ENCODE measurements around the gene IL10RB. TPM values are rescaled to one million over a fixed set of nuclear protein-coding genes. Genes with fewer than 3 reads are reported as not detected.

The IL10RB gene
- total and polyA plus RNA-seq, 10 of the 15 experiments (the other 5 are each of a cell fraction or from before 2014, with no cell fraction given): 15.0 to 55.1 (median 34.9) TPM

DNA sequence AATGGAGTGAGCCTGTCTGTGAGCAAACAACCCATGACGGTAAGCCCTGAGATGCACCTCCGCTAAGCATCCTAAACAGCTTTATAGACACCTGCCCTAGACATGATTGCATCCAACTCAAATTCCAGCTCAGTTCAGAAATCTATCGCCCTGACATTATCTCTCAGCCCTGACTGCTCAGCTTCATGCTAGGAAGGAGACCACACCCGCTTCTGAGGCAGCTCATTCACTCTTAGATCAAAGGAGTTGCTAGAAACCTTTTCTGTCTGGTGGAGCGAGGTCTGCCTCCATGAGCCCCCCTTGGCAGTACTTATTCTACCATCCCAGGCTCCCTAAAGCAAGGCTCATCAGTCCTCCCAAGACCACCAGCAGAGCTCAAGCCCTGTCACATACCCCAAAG is 17.0 kb downstream of the IL10RB start (continued):
- TF ChIP-seq SMAD1 (IDR thresholded peaks at IDR 0.05; ENCODE audit: low read depth, partially characterized antibody) (no peak), SREBF2 (IDR thresholded peaks at IDR 0.05; ENCODE audit: low read length) (no peak), BMI1 (IDR thresholded peaks at IDR 0.05; ENCODE audit: borderline replicate concordance) (no peak), NFYA (IDR thresholded peaks at IDR 0.05; ENCODE audit: borderline replicate concordance, low read depth, low read length) (no peak)
- TF ChIP-seq, protein P1, sequence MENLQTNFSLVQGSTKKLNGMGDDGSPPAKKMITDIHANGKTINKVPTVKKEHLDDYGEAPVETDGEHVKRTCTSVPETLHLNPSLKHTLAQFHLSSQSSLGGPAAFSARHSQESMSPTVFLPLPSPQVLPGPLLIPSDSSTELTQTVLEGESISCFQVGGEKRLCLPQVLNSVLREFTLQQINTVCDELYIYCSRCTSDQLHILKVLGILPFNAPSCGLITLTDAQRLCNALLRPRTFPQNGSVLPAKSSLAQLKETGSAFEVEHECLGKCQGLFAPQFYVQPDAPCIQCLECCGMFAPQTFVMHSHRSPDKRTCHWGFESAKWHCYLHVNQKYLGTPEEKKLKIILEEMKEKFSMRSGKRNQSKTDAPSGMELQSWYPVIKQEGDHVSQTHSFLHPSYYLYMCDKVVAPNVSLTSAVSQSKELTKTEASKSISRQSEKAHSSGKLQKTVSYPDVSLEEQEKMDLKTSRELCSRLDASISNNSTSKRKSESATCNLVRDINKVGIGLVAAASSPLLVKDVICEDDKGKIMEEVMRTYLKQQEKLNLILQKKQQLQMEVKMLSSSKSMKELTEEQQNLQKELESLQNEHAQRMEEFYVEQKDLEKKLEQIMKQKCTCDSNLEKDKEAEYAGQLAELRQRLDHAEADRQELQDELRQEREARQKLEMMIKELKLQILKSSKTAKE (IDR thresholded peaks at IDR 0.05; ENCODE audit: low read depth, poor library complexity, severe bottlenecking): no peak

DNA sequence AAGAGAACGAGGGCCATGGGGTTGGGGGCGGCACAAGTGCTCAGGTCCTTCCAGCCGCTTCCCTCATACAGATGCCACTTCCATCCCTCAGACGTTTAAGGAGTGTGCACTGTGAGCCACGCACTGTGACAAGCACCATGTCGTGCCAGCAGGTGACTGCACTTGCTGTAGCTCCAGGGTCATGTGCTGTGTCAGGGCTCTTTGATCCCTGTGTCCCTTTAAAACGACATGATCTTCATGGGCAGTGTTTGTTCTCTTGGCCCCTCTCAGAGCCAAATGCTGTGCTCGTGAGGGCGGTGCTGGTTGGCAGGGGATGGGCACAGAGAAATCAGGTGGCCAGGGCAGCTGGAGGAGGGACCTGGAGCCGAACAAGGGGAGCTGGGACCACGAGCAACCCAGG is 19.9 kb downstream of the IL10RB start:
- H3K79me2 ChIP-seq (ENCODE audit: control insufficient read depth, insufficient read depth, low read length): no peaks in the 10 kb centered on the region
- WGBS (ENCODE audit: insufficient coverage, insufficient replicate concordance, low lambda C conversion rate, missing lambda C conversion rate): 82% methylated on average over 11 of the region's 11 CpGs
- RAD21 ChIA-PET (ENCODE audit: unreplicated experiment): no interaction called here
- no peak overlapping the region for H3K4me2 ChIP-seq (ENCODE audit: control insufficient read depth, insufficient read depth)
- no peaks in the 10 kb centered on the region for H3K9me3 ChIP-seq (replicated peaks; ENCODE audit: control insufficient read depth, insufficient read depth, low read length)
- POLR2A ChIA-PET: interaction anchor here (0.6 to 1.0 kb wide), 2 partner anchors 10 to 17 kb away, joined by 3 read pairs; no protein-coding TSS in a partner anchor
- no peaks in the 10 kb centered on the region for H3K4me1 ChIP-seq (ENCODE audit: control insufficient read depth, insufficient read depth, low read length)
- no peaks in the 10 kb centered on the region for H4K20me1 ChIP-seq (ENCODE audit: control insufficient read depth, insufficient read depth)
- no peak overlapping the region for H3K27ac ChIP-seq (ENCODE audit: control insufficient read depth, insufficient read depth)
- FAIRE-seq: no peak
- TF ChIP-seq POLR2A (IDR thresholded peaks at IDR 0.05; ENCODE audit: low read depth, low read length) (peak; percentile 48), HDAC2 (IDR thresholded peaks at IDR 0.05) (no peak)
- TF ChIP-seq, protein P2, sequence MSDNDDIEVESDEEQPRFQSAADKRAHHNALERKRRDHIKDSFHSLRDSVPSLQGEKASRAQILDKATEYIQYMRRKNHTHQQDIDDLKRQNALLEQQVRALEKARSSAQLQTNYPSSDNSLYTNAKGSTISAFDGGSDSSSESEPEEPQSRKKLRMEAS (IDR thresholded peaks at IDR 0.05; ENCODE audit: low read depth, low read length): no peak
- no peak overlapping the region for H3K4me3 ChIP-seq
- peaks cover 6 to 8% of the 10 kb centered on the region in 2 experiments; a peak in 3 of 4 replicates for H3K36me3 ChIP-seq (ENCODE audit: control insufficient read depth in 2 of 2, insufficient read depth in 2 of 2, low read length in 1 of 2)
- SMC1A ChIA-PET (ENCODE audit: uncharacterized antibody, unreplicated experiment): no interaction called here
- no peaks in the 10 kb centered on the region for H3K27me3 ChIP-seq (replicated peaks in 1 of 2; ENCODE audit: control insufficient read depth in 2 of 2, insufficient read depth in 2 of 2, low read length in 1 of 2)
- no peak for ATAC-seq
- H3K9ac ChIP-seq (ENCODE audit: control insufficient read depth, insufficient read depth, low read length): no peak overlapping the region
- CTCF ChIA-PET: interaction anchor here (1.1 kb wide), 1 partner anchor 75 kb away, joined by 3 read pairs; no protein-coding TSS in a partner anchor
- DNase-seq (ENCODE audit: low read depth, low spot score): no peak
- BruUV-seq (replicated peaks): no TSS peak
- H2AFZ ChIP-seq (ENCODE audit: control insufficient read depth, low read depth, low read length): no peak overlapping the region
- in situ Hi-C loops (cut with MboI): no loop called here
- intact Hi-C loops (cut with micrococcal nuclease; ENCODE audit: unreplicated experiment): no loop called here
